ENCODE data around the gene TRIP4. TPM values are rescaled to one million over a fixed set of nuclear protein-coding genes. Genes with fewer than 3 reads are reported as not detected.
A peak's percentile ranks its signal among the peaks of the same experiment; 100 is the strongest.

The TRIP4 gene
- total RNA-seq, 6 experiments from 2014 or later = 20.7 to 31.5 (median 29.3) TPM

- TF ChIP-seq CTCF (IDR thresholded peaks at IDR 0.05) = no peak
- DNase-seq = no peak
- no peak overlapping the region for H3K4me3 Mint-ChIP-seq
- no peaks in the 10 kb centered on the region for H3K27me3 Mint-ChIP-seq (ENCODE audit: insufficient read depth)
- no peak overlapping the region for H3K27ac Mint-ChIP-seq
- peaks cover 47% of the 10 kb centered on the region for H3K36me3 Mint-ChIP-seq (ENCODE audit: low read depth)
- no peaks in the 10 kb centered on the region for H3K9me3 Mint-ChIP-seq
- peaks cover 4% of the 10 kb centered on the region; the same call in 1 of the 2 replicates for H3K4me1 Mint-ChIP-seq (ENCODE audit: low read depth)
Observed at GRCh38 chr15:64412216-64412615, 24.6 kb downstream of the TRIP4 start.

GRCh38 chr15:64422697-64423096, 35.1 kb downstream of the TRIP4 start:
- H3K36me3 Mint-ChIP-seq (ENCODE audit: low read depth) = peaks cover 18% of the 10 kb centered on the region
- no peaks in the 10 kb centered on the region for H3K27me3 Mint-ChIP-seq (ENCODE audit: insufficient read depth)
- no peak for DNase-seq
- H3K27ac Mint-ChIP-seq = no peak overlapping the region
- no peaks in the 10 kb centered on the region for H3K4me1 Mint-ChIP-seq (ENCODE audit: low read depth)
- H3K4me3 Mint-ChIP-seq = no peak overlapping the region
- H3K9me3 Mint-ChIP-seq = no peaks in the 10 kb centered on the region
- TF ChIP-seq CTCF (IDR thresholded peaks at IDR 0.05) = no peak

DNA sequence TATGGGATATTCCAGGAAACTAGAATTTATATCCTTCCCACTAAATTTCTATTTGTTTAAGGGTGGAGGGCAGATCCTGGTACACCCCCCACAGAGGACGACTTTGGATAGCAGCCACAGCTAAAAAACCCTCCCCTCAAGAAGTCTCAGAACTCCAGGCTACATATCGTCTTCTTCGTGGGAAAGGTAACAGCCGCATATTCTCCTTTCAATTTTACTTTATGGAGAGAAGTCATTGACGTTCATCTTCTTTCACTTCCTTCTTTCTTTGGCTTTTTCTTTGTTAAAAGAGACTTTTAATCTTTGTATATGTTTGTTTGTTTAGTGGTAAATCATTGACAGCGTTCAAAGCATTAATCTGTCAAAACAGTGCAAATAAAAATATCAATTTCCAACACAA, 36.3 kb downstream of the TRIP4 start:
- no peak for TF ChIP-seq CTCF (IDR thresholded peaks at IDR 0.05)
- Mint-ChIP-seq H3K27me3 (ENCODE audit: insufficient read depth) (no peaks in the 10 kb centered on the region), H3K27ac (no peak overlapping the region), H3K4me3 (no peak overlapping the region), H3K9me3 (no peaks in the 10 kb centered on the region), H3K36me3 (ENCODE audit: low read depth) (peaks cover 15% of the 10 kb centered on the region; the same call in 1 of the 2 replicates), H3K4me1 (ENCODE audit: low read depth) (no peaks in the 10 kb centered on the region)
- DNase-seq = no peak

DNA sequence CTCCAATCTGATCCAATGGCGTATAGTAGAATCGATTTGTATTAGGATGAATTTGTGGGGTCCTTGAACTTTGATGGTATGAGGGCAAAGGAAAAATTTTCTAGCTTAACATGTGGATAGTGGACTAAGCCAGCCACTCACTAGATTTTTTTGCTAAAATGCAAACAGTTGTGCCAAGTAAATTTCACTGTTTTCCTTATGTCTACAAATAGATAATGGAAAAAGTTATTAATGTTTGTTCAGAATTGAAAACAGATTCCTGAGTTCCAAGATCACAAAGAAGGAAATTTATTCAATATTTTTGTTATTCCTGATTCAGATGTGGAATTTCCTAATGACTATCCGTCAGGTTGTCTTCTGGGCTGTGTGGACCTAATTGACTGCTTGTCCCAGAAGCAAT, 37.6 kb downstream of the TRIP4 start:
- no peak overlapping the region for H3K4me3 Mint-ChIP-seq
- H3K4me1 Mint-ChIP-seq (ENCODE audit: low read depth) = peaks cover 10% of the 10 kb centered on the region
- no peak overlapping the region for H3K27ac Mint-ChIP-seq
- no peaks in the 10 kb centered on the region for H3K9me3 Mint-ChIP-seq
- no peaks in the 10 kb centered on the region for H3K27me3 Mint-ChIP-seq (ENCODE audit: insufficient read depth)
- TF ChIP-seq CTCF (IDR thresholded peaks at IDR 0.05) = no peak
- peaks cover 15% of the 10 kb centered on the region; the same call in 1 of the 2 replicates for H3K36me3 Mint-ChIP-seq (ENCODE audit: low read depth)
- no peak for DNase-seq

DNA sequence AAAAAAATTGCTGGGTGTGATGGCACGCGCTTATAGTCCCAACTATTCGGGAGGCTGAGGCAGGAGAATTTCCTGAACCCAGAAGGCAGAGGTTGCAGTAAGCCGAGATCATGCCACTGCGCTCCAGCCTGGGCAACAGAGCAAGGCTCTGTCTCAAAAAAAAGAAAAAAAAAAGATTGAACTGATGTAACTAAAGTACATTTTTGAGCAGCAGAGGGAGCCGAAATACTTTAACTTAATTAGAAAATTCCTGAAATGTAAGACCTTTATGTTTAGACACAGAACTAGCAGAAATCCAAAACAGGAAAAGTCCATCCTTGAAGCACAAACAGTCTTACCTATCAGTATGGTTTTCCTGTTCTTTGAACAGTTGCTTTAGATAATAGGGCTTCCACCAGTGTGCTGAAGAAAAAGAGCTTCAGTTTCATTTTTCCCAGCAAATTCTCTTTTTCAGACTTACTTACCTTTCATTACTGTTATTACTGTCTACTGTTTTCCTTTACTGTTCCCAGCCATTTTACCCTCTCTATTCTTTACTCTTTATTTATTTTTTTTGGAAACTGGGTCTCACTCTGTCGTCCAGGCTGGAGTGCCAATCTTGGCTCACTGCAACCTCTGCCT, 39.3 kb downstream of the TRIP4 start:
- no peak overlapping the region for H3K27ac Mint-ChIP-seq
- DNase-seq = peak; percentile 46
- peaks cover 18% of the 10 kb centered on the region for H3K4me1 Mint-ChIP-seq (ENCODE audit: low read depth)
- no peaks in the 10 kb centered on the region for H3K27me3 Mint-ChIP-seq (ENCODE audit: insufficient read depth)
- no peaks in the 10 kb centered on the region for H3K9me3 Mint-ChIP-seq
- H3K4me3 Mint-ChIP-seq = no peak overlapping the region
- peak; percentile 70 for TF ChIP-seq CTCF (IDR thresholded peaks at IDR 0.05)
- peaks cover 20% of the 10 kb centered on the region for H3K36me3 Mint-ChIP-seq (ENCODE audit: low read depth)

All from HFFc6 (cell line).